Fibroblast of mammary gland (primary cell): ENCODE data around the gene ISM1.

Source experiments
- DNase-seq: peaks from one replicate; pipeline ENCODE4 v3.0.0-alpha.2; 2010; ENCODE audit warnings: low read depth
- H3K4me3 ChIP-seq: 2 replicates; pipeline ENCODE4 v1.5.1; 2011; ENCODE audit warnings: low read depth, mild to moderate bottlenecking, low read length, moderate library complexity; ENCODE audit not compliant: control insufficient read depth
- CTCF ChIP-seq: conservative IDR thresholded peaks from 2 replicates; pipeline ENCODE4 v1.5.1; 2011; ENCODE audit warnings: low read depth, low read length, inconsistent platforms; ENCODE audit not compliant: control insufficient read depth, insufficient read depth

Gene ISM1

GRCh38 chr20:13320702-13321101 is 99.6 kb downstream of the ISM1 start:
- H3K4me3 ChIP-seq = no peak overlapping the region
- no peak for DNase-seq
- TF ChIP-seq CTCF = no peak

GRCh38 chr20:13321416-13321815 is 100.3 kb downstream of the ISM1 start:
- no peak for DNase-seq
- TF ChIP-seq CTCF = no peak
- no peak overlapping the region for H3K4me3 ChIP-seq

- H3K4me3 ChIP-seq = no peak overlapping the region
- no peak for TF ChIP-seq CTCF
- DNase-seq = no peak
Observed at GRCh38 chr20:13322198-13322597, 101.1 kb downstream of the ISM1 start.

GRCh38 chr20:13322621-13323020 is 101.5 kb downstream of the ISM1 start:
- H3K4me3 ChIP-seq = no peak overlapping the region
- DNase-seq = no peak
- TF ChIP-seq CTCF = no peak

DNA sequence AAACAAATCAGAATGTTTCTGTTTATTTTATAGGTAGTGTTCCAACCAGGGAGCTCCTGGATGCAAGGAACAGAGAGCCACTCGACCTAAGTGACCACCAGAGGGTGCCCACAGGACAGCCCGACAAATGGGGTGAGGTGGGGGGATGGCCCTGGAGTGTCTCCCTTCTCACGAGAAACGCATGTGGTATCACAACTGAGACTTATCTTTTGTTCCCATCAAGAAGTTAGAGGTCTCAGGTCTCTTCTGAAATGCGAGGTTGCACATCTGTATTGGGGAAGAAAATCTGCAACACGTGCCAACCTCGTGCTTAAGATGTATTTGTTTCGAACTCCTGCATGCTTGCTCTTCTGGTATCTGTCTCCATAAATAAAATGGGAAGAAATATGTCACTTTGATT is 104.0 kb downstream of the ISM1 start:
- DNase-seq = peak; percentile 30
- peak; percentile 55 for TF ChIP-seq CTCF

DNA sequence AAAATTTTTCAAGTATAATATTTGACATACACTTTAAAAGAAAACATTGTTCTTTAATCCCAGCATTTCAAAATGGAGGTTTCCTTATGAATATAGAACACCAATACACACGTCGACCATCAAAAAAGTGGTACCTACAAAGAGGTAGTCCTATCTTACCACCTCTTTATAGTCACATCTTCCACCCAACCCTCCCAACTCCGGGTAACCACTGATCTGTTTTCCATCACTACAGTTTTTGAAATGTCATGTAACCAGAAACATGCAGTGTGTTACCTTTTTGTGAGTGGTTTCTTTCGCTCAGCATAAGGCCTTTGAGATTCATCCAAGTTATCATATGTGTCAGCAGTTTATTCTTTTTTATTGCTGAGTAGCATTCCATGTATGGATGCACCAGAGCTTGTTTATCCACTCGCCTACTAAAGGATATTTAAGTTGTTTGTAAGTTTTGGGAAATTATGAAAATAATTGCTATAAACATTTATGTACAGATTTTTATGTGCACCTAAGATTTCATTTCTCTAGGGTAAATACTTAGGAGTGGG is 104.8 kb downstream of the ISM1 start:
- DNase-seq = no peak

More for the DNA sequence above, 104.0 kb downstream of the ISM1 start:
- no peak overlapping the region for H3K4me3 ChIP-seq

More for the DNA sequence above, 104.8 kb downstream of the ISM1 start:
- H3K4me3 ChIP-seq = no peak overlapping the region
- TF ChIP-seq CTCF = no peak
